ENCODE results near the gene GCK.

GRCh38 chr7:44210107-44210506, 20.9 kb upstream of the GCK start:
- no peak for TF ChIP-seq CTCF (IDR thresholded peaks at IDR 0.05; ENCODE audit: low read depth, low read length, missing input control)
- TF ChIP-seq ATF3 (IDR thresholded peaks at IDR 0.05), result no peak
- TF ChIP-seq MAX (IDR thresholded peaks at IDR 0.05), result no peak
- TF ChIP-seq TAF1 (conservative IDR thresholded peaks at IDR 0.05), result no peak
- TF ChIP-seq RXRA (IDR thresholded peaks at IDR 0.05), result no peak
